ENCODE results near the gene ICA1.
"Not testable (repeated sequence)": the region's sequence is repeated elsewhere in the genome, so short reads cannot be mapped to it uniquely, and the experiment has no call there.

ICA1 gene

GRCh38 chr7:8260871-8261694 is 884 bp downstream of the ICA1 start:
- DNase-seq: no peak

DNA sequence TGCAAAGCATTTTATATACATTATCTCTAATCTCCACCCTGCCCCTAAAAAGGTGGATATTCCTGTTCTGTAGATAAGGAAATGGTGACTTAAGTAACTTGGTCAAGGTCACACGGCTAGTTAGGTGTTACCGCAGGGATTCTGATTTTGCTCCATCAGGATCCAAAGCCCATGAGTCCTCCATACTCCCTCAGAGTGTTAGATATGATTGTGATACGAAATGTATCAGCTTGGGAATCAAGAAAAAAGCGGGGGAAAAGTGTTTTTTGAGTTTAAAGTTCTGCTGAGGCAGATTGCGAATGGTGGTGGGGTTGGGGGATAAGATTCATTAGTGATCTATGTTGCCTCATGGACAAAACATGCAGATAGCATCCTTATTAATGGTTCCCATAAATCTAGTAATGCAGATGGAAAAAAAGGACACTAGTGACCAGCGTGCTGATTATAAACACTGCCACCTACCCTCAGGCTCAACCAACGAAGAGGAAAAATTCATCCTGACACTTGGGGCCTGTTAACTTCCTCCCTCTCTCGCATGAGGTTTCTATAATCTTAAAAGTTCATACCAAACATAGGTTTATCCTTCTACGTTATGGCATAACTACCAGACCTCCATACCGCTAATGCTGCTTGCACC is 2.3 kb downstream of the ICA1 start:
- DNase-seq: no peak

DNA sequence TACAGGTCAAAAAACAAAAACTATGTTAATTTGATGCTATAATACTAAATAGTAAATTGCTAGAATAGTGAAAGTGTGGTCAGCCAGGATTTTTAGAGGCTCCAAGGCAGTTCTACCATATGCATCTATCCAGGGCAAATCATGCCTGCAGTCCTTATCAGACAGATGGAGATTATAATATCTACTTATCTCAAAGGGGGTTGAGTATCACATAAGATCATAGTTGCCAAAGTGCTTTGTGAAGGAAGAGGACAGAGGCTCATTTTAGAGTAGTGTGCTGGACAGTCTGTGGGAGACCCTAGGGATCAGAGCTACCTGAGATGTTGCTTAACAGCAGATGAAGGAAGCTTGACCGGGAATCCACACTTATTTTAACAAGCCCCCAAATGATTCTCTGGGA is 3.2 kb downstream of the ICA1 start:
- DNase-seq: no peak

GRCh38 chr7:8258166-8258565 is 3.8 kb downstream of the ICA1 start:
- no peak for DNase-seq

GRCh38 chr7:8255680-8256655 is 6.0 kb downstream of the ICA1 start:
- DNase-seq: no peak

DNA sequence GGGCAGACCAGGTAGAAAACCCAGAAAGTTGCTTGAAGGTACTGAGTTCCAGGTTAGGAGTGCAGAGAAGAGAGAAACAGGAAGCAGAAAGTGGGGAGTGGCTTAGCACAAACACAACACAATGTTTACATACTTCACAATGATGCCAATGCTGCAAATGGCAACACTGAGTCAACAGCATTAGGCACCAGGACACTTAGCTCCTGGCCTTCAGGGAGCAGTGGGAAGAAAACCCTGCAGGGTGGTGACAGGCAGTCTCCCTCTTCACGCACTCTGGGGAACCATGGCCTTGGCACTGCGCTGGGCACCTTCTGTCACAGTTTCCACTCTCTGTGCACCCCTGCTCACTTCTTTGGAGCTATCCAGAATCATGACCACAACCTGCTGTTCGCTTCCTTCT is 7.3 kb downstream of the ICA1 start:
- DNase-seq: no peak

- DNase-seq: no peak
These were observed 7.8 kb downstream of the ICA1 start for GRCh38 chr7:8254215-8254614.

DNA sequence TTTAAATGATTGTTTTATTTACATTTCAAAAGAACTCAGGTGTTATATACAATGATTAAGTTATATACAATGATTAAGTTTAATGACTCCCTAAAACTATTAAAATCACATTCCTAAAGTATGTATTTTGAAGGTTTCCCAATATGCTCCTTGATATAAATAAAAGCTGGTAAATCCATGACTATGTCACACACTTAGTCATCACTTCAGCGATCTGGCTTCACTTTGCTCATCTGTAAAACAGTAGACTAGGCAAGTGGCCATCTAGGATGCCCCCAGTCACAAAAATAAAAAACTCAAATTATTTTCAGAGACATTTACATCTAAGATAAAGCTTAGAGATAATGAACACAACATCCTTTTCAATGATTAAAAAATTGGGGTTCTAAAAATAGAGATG is 10.8 kb downstream of the ICA1 start:
- DNase-seq: no peak

GRCh38 chr7:8250547-8250946 is 11.4 kb downstream of the ICA1 start:
- no peak for DNase-seq

- DNase-seq: no peak
These were observed 12.8 kb downstream of the ICA1 start for GRCh38 chr7:8249121-8249520.

DNA sequence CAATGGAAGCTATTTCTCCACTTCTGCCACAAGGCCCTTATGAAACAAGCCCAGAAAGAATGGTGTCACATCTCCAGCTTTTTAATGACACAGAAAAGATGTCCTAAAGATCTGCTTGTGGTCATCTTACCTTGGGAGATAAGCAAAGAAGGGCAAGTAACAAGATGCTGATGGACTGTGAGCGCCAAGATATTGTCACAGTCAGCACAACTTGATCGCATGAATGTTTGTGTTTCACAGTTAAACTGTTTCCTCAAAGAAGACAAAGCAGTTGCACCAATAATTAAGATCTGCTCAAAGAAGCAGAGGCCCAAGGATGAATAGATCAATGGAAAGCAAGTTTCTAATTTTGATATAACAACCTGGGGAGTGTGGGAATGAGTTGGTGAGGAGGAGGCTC is 15.9 kb downstream of the ICA1 start:
- DNase-seq: no peak

DNA sequence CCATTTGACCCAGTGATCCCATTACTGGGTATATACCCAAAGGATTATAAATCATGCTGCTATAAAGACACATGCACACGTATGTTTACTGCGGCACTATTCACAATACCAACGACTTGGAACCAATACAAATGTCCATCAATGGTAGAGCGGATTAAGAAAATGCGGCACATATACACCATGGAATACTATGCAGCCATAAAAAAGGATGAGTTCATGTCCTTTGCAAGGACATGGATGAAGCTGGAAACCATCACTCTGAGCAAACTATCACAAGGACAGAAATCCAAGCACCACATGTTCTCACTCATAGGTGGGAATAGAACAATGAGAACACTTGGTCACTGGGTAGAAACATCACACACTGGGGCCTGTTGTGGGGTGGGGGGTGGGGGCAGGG is 16.9 kb downstream of the ICA1 start:
- DNase-seq: not testable (repeated sequence)

DNA sequence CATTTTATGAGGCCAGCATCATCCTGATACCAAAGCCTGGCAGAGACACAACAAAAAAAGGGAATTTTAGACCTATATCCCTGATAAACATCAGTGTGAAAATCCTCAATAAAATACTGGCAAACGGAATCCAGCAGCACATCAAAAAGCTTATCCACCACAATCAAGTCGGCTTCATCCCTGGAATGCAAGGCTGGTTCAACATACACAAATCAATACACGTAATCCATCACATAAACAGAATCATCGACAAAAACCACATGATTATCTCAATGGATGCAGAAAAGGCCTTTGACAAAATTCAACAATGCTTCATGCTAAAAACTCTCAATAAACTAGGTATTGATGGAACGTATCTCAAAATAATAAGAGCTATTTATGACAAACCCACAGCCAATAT is 18.9 kb downstream of the ICA1 start:
- DNase-seq: not testable (repeated sequence)

DNA sequence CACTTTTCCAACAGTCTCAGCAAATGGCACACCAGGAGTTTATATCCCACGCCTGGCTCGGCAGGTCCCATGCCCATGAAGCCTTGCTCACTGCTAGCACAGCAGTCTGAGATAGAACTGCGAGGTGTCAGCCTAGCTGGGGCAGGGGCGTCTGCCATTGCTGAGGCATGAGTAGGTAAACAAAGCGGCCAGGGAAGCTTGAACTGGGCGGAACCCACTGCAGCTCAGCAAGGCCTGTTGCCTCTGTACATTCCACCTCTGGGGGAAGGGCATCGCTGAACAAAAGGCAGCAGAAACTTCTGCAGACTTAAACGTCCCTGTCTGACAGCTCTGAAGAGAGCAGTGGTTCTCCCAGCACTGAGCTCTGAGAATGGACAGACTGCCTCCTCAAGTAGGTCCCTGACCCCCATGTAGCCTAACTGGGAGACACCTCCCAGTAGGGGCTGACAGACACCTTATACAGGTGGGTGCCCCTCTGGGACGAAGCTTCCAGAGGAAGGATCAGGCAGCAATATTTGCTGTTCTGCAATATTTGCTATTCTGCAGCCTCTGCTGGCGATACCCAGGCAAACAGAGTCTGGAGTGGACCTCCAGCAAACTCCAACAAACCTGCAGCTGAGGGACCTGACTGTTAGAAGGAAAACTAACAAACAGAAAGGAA is 22.1 kb downstream of the ICA1 start:
- DNase-seq: not testable (repeated sequence)

DNA sequence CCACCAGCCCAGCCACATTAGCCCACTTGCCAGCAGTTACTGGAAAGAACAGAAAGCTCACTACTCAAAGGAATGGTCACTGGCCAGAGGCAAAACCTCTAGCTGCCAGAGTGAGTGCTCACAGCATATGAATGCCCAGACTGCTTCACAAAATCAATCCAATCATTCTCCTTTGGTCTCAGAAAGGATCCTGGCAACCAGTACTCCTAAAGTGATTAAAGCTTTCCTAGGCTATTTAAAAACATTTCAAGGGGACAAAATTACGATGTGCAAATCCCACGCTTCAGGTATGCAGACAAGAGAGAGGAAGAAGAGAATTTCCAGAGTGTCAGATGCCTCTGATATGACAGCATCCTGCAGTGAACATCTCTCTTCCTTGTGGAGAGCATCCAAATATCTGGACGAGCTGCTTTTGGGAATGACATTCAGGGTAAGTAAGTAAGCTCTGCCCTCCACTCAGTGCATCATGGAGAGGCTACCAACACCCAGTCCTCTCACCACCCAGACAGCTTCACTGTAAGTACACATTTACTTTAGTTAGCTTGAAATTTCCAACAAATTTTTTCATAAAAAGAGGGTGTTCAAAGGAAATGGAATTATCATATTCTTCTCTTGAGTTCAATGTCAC is 25.1 kb downstream of the ICA1 start:
- no peak for DNase-seq

DNA sequence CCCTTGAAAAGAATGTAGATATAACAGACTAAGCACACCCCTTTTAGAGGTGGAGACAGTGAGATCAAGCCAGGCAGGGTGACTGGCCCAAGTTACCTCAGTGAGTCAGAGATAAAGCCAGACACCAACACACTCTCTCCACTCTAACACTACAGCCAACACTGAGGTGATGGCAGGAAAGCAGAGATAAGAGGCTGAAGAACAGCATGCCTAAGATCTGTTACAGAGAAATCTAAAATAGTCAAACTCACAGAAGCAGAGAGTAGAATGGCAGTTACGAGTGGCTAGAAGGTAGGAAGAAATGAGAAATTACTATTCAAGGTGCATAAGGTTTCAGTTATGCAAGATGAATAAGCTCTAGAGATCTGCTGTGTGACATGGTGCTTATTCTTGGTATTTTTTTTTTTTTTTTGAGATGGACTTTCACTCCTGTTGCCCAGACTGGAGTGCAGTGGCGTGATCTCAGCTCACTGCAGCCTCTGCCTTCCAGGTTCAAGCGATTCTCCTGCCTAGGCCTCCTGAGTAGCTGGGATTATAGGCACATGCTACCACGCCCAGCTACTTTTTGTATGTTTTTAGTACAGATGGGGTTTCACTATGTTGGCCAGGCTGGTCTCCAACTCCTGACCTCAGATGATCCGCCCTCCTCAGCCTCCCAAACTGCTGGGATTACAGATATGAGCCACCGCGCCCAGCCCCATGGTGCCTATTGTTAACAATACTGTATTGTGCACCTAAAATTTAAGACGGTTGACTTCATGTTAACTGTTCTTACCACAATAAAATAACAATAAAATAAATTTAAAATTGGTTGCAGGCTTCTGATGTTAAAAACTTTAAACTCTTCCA is 28.7 kb downstream of the ICA1 start:
- DNase-seq: no peak

DNA sequence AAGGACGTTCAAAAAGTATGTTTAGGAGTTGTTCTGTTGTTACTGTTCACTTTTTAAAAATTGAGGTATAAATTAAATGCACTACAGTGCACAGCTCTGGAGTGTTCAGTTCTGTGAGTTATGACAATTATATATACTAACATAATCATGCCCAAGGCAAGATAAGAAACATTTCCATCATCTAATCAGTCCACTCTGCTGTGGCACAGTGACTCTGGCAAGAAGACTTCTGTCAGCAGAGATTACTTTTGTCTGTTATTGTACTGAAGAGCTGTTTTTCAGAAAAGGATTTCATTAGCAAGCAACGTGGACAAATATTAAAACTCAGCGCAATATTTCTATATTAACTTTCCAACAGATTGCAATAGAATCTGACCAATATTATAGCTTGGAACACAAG is 32.0 kb downstream of the ICA1 start:
- DNase-seq: no peak

- no peak for DNase-seq
These were observed 32.9 kb downstream of the ICA1 start for GRCh38 chr7:8228766-8229674.

- no peak for DNase-seq
These were observed 33.9 kb downstream of the ICA1 start for GRCh38 chr7:8228068-8228467.

DNA sequence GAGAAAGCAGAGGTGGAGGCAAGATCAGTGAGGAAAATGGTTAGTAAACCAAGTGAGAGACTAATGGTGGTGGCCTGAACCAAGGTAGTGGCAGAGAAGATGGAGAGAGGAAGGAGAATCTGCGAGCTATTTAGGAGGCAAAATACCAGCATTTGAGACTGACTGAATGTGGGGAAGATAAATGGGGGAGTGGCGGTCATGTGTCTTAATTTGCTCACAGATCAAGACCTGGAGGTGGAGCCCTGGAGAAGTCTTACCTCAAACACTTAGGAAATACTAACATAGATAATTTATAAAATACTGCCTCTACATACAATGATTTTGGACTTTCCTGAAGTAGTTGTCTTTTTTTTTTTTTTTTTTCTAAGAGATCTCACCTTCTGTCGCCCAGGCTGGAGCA is 34.7 kb downstream of the ICA1 start:
- no peak for DNase-seq
